K562 (cell line): Measurements from ENCODE around the gene ZNF529. TPM values are rescaled to one million over a fixed set of nuclear protein-coding genes. Genes with fewer than 3 reads are reported as not detected.

Experiments used
- AFF1 ChIP-seq, 2 experiments: fragments of 450-650 bp; IDR thresholded peaks; 2 replicates each; pipeline ENCODE4 v1.6.1; 2018; ENCODE audit warnings: mild to moderate bottlenecking in 2 of 2, low read depth in 1 of 2; ENCODE audit not compliant: partially characterized antibody in 2 of 2
- C11orf30 ChIP-seq: fragments of 450-650 bp; IDR thresholded peaks from 2 replicates; pipeline ENCODE4 v1.6.1; 2016; ENCODE audit warnings: low read depth, mild to moderate bottlenecking
- E2F4 ChIP-seq: sonication (generic); formaldehyde crosslinking; IDR thresholded peaks from 2 replicates; pipeline ENCODE4 v1.8.0; 2022; ENCODE audit warnings: mild to moderate bottlenecking, low read depth, missing genetic modification reagents
- ETV5 ChIP-seq: sonication (generic); formaldehyde crosslinking; IDR thresholded peaks from 2 replicates; pipeline ENCODE4 v1.4.0; 2020; ENCODE audit warnings: low read depth, mild to moderate bottlenecking, missing genetic modification reagents
- HINFP ChIP-seq: fragments of 450-650 bp; conservative IDR thresholded peaks from 2 replicates; pipeline ENCODE4 v1.6.1; 2016; ENCODE audit warnings: missing genetic modification characterization, low read depth, mild to moderate bottlenecking, control low read depth, missing compliant biosample characterization
- MAFK ChIP-seq: IDR thresholded peaks from 2 replicates; pipeline ENCODE4 v1.6.1; 2011; ENCODE audit warnings: low read length, improper control_type of control experiment
- NCOA4 ChIP-seq: fragments of 450-650 bp; IDR thresholded peaks from 2 replicates; pipeline ENCODE4 v1.6.1; 2018; ENCODE audit warnings: mild to moderate bottlenecking; ENCODE audit not compliant: partially characterized antibody
- PRDM10 ChIP-seq: fragments of 450-650 bp; IDR thresholded peaks from 2 replicates; pipeline ENCODE4 v1.6.1; 2018; ENCODE audit not compliant: partially characterized antibody
- ZBTB17 ChIP-seq: fragments of 450-650 bp; formaldehyde crosslinking; IDR thresholded peaks from 2 replicates; pipeline ENCODE4 v1.4.0; 2020; ENCODE audit warnings: mild to moderate bottlenecking
- ZNF395 ChIP-seq: fragments of 200-800 bp; sonication (Bioruptor generic); IDR thresholded peaks from 2 replicates; pipeline ENCODE4 v1.6.1; 2017; ENCODE audit warnings: missing genetic modification characterization, missing compliant biosample characterization
- ZSCAN29 ChIP-seq: fragments of 450-650 bp; IDR thresholded peaks from 2 replicates; pipeline ENCODE4 v1.6.1; 2017
- polyA plus RNA-seq, 8 experiments: library from polyadenylated mRNA; depleted of rRNA in 4 of 8; stranded (reverse) in 5 of 8; unstranded in 3 of 8; fragments of >200 nt; fragmentation: Nextera tagmentation in 2 of 8; fragmentation: Illumina TruSeq in 1 of 8; extraction: Ambion mirVana in 2 of 8; extraction: Trizol in 1 of 8; gene quantifications; 2 replicates each; pipeline versions ENCODE4 v1.2.1 to v1.2.3, GENCODE V29; 2011 to 2014; ENCODE audit warnings: inconsistent platforms in 1 of 8, missing spikeins in 1 of 8
- total RNA-seq, 7 experiments: library from RNA; depleted of rRNA in 6 of 7; stranded (reverse); fragments of >200 nt in 6 of 7; fragmentation: Illumina TruSeq in 2 of 7; extraction: Trizol in 2 of 7; gene quantifications; 2 replicates each; pipeline versions ENCODE4 v1.2.1 to v1.2.3, GENCODE V29; 2011 to 2021; ENCODE audit warnings: low replicate concordance in 1 of 7
- TF ChIP-seq, protein P1 (sequence below): fragments of 250-450 bp; sonication (Bioruptor Pico); IDR thresholded peaks from 2 replicates; pipeline ENCODE4 v1.4.0; 2020; ENCODE audit warnings: mild to moderate bottlenecking

Gene ZNF529
- total and polyA plus RNA-seq, 9 of the 15 experiments (the other 6 are each of a cell fraction or from before 2014, with no cell fraction given): 2.4 to 12.6 (median 6.3) TPM

DNA sequence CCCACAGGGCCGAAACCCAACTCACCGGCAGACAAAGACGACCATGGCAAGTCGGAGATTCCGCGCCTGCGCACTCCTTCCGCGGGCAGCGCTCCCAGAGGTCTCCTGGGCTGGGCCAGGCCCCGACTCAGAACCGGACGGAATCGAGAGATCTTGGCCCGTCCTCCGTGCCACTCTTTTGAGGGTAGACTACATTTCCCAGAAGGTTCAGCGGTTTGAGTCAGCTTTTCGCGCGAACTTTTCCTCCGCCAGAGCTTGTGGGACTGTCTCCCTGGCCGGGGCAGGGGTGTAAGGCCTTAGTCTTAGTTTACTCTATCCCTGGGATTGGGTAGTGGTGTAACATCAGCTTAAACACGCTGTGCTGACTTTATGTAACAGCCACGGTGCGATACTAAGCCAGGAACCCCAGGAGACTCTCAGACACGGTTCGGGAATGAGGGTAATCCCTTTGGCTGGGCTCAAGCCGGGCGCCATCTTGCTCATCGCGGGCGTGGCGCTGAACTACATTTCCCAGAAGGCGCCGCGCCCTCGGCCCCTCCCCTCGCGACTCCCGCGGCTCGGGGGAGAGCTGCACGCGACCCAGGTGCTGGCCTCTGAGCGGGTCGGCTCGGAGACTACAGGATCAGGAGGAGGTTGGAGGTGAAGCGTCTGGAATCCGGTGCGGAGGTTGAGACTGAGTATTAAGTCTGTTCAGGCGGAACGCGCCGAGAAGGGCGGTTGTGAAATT, 44.7 kb downstream of the ZNF529 start, which contains the start of gene ZNF260 (continued):
- TF ChIP-seq AFF1 (IDR thresholded peaks at IDR 0.05; ENCODE audit: low read depth in 1 of 2, partially characterized antibody in 2 of 2): peak; percentile 36 to 94
- no peak; the same call in 1 of the 2 replicates for TF ChIP-seq ETV5 (CRISPR knock-in tag)
- TF ChIP-seq ZBTB17 (CRISPR knock-in tag): no peak
- TF ChIP-seq MAFK: no peak; the same call in 1 of the 2 replicates
- TF ChIP-seq ZNF395 (CRISPR knock-in tag): 0 out of 2 replicates have a peak, but pooled peaks have one; percentile 14
- TF ChIP-seq, protein P1, sequence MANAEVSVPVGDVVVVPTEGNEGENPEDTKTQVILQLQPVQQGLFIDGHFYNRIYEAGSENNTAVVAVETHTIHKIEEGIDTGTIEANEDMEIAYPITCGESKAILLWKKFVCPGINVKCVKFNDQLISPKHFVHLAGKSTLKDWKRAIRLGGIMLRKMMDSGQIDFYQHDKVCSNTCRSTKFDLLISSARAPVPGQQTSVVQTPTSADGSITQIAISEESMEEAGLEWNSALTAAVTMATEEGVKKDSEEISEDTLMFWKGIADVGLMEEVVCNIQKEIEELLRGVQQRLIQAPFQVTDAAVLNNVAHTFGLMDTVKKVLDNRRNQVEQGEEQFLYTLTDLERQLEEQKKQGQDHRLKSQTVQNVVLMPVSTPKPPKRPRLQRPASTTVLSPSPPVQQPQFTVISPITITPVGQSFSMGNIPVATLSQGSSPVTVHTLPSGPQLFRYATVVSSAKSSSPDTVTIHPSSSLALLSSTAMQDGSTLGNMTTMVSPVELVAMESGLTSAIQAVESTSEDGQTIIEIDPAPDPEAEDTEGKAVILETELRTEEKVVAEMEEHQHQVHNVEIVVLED (CRISPR knock-in tag): no peak
- no peak for TF ChIP-seq E2F4
- TF ChIP-seq HINFP (tag): no peak
- peak; percentile 81 for TF ChIP-seq C11orf30
- TF ChIP-seq NCOA4: no peak
- TF ChIP-seq ZSCAN29: no peak
- TF ChIP-seq PRDM10: peak; percentile 55
